Measurements from ENCODE around the gene BMERB1. TPM values are rescaled to one million over a fixed set of nuclear protein-coding genes. Genes with fewer than 3 reads are reported as not detected.

The BMERB1 gene
- total and polyA plus RNA-seq, 9 of the 15 experiments (the other 6 are each of a cell fraction or from before 2014, with no cell fraction given): 0.29 to 2.9 (median 0.94) TPM

DNA sequence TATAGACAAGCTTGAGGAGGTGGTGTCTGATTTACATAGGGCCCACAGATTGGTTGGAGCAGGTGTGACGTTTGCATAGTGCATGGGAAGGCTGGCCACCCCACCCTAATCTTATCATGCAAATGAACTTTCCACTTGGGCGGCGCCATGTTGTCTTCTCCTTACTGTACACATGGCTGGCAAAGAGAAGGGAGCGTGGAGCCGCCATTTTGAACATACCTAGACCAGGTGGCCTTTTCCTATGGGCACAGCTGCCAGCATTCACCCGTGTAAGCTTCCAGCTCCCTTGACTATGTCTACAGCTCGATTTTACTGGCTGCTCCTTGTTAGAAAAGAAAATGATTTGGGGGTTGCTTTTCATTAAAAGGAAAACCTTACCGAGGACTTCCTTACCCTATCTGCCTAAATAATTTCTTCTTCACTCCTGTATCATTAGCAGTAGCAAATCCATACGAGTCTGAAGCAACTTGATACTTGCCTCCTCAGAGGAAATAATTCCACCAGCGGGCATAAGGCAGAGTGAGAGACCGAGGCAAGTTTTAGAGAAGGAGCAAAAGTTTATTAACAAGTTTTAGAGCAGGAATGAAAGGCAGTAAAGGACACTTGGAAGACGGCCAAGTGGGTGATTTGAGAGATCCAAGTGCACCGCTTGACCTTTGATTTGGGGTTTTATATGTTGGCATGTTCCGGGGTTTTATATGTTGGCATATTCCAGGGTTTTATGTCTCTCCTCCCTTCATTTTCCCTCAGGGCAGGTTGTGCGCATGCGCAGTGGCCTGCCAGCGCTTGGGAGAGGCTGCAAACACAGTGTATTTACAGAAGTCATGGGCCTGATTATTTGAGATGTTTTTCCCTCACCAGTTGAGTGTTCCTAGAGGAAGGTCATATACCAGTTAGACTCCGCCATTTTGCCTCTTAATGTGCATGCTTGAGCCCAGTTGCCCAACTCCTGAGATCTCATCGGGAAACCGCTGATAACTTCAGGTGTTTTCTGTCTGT lies 142.9 kb downstream of the BMERB1 start (continued):
- TF ChIP-seq, protein P1, sequence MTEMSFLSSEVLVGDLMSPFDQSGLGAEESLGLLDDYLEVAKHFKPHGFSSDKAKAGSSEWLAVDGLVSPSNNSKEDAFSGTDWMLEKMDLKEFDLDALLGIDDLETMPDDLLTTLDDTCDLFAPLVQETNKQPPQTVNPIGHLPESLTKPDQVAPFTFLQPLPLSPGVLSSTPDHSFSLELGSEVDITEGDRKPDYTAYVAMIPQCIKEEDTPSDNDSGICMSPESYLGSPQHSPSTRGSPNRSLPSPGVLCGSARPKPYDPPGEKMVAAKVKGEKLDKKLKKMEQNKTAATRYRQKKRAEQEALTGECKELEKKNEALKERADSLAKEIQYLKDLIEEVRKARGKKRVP (CRISPR knock-in tag; IDR thresholded peaks at IDR 0.05): peak; percentile 20; the same call in 1 of the 2 replicates
- TF ChIP-seq MECOM (CRISPR knock-in tag; IDR thresholded peaks at IDR 0.05) (no peak), ZFX (CRISPR knock-in tag; IDR thresholded peaks at IDR 0.05) (peak; percentile 13; the same call in 1 of the 2 replicates), CBX3 (IDR thresholded peaks at IDR 0.05; ENCODE audit: borderline replicate concordance in 1 of 2, low read length in 2 of 2) (peak in 1 of 2 experiments; percentile 45; a peak in 1 of 3 replicates), CXXC5 (CRISPR knock-in tag; IDR thresholded peaks at IDR 0.05) (peak; percentile 31; the same call in 1 of the 2 replicates), CHCHD3 (CRISPR knock-in tag; IDR thresholded peaks at IDR 0.05) (no peak), NR2C1 (IDR thresholded peaks at IDR 0.05) (peak; percentile 72), NR2C1 (tag; IDR thresholded peaks at IDR 0.05) (peak; percentile 60), ZNF197 (CRISPR knock-in tag; IDR thresholded peaks at IDR 0.05; ENCODE audit: low read depth) (0 out of 2 replicates have a peak, but pooled peaks have one; percentile 28)
- TF ChIP-seq, protein P2, sequence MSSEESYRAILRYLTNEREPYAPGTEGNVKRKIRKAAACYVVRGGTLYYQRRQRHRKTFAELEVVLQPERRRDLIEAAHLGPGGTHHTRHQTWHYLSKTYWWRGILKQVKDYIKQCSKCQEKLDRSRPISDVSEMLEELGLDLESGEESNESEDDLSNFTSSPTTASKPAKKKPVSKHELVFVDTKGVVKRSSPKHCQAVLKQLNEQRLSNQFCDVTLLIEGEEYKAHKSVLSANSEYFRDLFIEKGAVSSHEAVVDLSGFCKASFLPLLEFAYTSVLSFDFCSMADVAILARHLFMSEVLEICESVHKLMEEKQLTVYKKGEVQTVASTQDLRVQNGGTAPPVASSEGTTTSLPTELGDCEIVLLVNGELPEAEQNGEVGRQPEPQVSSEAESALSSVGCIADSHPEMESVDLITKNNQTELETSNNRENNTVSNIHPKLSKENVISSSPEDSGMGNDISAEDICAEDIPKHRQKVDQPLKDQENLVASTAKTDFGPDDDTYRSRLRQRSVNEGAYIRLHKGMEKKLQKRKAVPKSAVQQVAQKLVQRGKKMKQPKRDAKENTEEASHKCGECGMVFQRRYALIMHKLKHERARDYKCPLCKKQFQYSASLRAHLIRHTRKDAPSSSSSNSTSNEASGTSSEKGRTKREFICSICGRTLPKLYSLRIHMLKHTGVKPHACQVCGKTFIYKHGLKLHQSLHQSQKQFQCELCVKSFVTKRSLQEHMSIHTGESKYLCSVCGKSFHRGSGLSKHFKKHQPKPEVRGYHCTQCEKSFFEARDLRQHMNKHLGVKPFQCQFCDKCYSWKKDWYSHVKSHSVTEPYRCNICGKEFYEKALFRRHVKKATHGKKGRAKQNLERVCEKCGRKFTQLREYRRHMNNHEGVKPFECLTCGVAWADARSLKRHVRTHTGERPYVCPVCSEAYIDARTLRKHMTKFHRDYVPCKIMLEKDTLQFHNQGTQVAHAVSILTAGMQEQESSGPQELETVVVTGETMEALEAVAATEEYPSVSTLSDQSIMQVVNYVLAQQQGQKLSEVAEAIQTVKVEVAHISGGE (CRISPR knock-in tag; IDR thresholded peaks at IDR 0.05): peak in 1 of 3 experiments; percentile 48; a peak in 1 of 6 replicates
- TF ChIP-seq, protein P3, sequence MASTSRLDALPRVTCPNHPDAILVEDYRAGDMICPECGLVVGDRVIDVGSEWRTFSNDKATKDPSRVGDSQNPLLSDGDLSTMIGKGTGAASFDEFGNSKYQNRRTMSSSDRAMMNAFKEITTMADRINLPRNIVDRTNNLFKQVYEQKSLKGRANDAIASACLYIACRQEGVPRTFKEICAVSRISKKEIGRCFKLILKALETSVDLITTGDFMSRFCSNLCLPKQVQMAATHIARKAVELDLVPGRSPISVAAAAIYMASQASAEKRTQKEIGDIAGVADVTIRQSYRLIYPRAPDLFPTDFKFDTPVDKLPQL (IDR thresholded peaks at IDR 0.05; ENCODE audit: extremely low read depth, insufficient read length): peak; percentile 8
- TF ChIP-seq, protein P4, sequence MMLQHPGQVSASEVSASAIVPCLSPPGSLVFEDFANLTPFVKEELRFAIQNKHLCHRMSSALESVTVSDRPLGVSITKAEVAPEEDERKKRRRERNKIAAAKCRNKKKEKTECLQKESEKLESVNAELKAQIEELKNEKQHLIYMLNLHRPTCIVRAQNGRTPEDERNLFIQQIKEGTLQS (IDR thresholded peaks at IDR 0.05): no peak
- TF ChIP-seq, protein P4 (CRISPR knock-in tag; conservative IDR thresholded peaks at IDR 0.05): peak; percentile 47; the same call in 1 of the 2 replicates
- TF ChIP-seq, protein P5, sequence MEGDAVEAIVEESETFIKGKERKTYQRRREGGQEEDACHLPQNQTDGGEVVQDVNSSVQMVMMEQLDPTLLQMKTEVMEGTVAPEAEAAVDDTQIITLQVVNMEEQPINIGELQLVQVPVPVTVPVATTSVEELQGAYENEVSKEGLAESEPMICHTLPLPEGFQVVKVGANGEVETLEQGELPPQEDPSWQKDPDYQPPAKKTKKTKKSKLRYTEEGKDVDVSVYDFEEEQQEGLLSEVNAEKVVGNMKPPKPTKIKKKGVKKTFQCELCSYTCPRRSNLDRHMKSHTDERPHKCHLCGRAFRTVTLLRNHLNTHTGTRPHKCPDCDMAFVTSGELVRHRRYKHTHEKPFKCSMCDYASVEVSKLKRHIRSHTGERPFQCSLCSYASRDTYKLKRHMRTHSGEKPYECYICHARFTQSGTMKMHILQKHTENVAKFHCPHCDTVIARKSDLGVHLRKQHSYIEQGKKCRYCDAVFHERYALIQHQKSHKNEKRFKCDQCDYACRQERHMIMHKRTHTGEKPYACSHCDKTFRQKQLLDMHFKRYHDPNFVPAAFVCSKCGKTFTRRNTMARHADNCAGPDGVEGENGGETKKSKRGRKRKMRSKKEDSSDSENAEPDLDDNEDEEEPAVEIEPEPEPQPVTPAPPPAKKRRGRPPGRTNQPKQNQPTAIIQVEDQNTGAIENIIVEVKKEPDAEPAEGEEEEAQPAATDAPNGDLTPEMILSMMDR (IDR thresholded peaks at IDR 0.05 in 2 of 3, conservative IDR thresholded peaks at IDR 0.05 in 1 of 3; ENCODE audit: insufficient read depth in 2 of 3, low read depth in 1 of 3, low read length in 3 of 3): no peak
- TF ChIP-seq, protein P6, sequence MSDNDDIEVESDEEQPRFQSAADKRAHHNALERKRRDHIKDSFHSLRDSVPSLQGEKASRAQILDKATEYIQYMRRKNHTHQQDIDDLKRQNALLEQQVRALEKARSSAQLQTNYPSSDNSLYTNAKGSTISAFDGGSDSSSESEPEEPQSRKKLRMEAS (CRISPR knock-in tag; IDR thresholded peaks at IDR 0.05): peak; percentile 96

All from K562 (cell line).